NOMO-1 treated with DMSO at 0.1 percent for 48 hours (cell line): ENCODE data around the gene SGK1.

ENCODE experiments used
- DNase-seq: peaks from one replicate; lab custom pipeline; 2025; ENCODE audit not compliant: unreplicated experiment; lab: John Stamatoyannopoulos, UW

SGK1 gene

DNA sequence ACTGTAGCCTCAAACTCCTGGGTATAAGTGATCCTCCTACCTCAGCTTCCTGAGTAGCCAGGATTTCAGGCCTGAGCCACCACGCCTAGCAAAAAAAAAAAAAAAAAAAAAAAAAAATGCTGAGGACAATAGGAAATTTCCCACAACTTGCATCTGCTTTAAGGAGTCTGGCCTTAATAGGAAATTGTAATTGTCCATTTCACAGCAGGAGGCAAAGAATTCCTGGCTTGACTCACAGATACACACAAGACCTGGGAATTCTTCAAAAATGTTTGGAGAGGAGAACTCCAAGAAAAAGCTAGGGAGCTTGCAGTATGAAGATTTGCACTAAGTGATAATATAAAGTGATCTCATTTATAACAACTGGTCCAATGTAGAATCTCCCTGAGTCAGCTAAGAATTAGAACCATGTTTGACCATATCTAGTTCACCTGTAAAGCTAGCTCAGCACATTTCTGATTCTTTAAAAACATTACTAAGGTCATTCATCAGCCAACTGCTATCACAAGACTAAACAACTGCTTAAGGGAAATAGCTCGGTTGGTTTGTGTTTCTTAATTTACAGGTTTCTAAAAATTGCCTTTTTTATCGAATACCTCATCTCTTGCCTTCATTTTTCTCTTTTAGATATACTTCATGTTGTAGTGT, 185.3 kb downstream of the SGK1 start:
- no peak for DNase-seq

- DNase-seq, result no peak
These were observed 186.3 kb downstream of the SGK1 start for GRCh38 chr6:134131530-134132139.

DNA sequence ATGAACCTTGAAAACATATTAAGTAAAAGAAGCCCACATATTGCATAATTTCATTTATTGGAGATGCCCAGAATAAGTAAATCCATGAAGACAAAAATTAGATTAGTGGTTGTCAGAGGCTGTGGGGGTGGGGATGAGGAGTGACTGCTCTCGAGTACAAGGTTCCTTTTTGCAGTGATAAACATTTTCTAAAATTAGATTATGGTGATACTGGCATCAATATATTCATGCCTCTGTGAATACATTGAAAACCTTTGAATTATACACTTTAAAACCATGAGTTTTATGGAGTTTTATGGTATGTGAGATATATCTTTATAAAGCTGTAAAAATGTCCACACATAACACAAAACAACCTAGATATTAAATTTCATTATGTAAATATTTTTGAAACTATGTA, 189.8 kb downstream of the SGK1 start:
- no peak for DNase-seq

DNA sequence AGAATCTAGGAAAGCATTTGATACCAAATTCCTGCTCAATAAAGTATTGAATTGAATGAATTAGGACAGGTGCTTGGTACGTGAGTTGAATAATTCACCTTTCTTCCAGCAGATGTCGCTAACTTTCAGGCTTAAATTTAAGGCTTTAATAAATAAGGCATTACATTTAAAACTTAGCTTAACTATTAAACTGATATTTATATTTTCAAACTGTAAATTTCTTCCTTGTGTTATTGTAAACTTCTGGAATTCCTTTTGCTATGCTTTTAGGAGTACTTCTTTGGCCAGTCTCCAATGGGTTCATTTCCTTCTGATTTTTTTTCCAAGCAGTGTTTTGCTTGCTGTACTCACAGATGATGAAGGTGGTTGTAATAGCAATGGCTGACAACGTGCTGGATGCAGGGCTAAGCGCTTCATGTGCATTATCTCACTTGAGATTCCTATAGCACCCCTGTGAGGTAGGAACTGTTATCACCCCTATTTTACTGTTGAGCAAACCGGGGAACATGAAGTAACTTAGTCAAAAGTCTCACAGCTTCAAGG, 194.2 kb downstream of the SGK1 start:
- DNase-seq, result peak; percentile 52

DNA sequence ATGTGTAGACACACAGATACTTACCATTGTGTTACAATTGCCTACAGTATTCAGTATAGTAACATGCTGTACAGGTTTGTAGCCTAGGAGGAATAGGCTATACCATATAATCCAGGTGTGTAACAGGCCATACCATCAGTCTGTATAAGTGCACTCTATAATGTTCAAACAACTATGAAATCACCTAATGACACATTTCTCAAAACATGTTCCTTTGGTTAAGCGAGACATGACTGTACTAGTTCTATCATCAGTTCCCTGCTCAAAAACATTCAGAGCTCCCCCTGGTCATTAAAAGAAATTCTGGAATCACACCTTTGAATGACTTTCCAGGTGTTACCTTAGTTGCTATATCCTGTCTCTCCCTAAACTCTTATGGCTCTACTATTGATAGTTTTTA, 195.1 kb downstream of the SGK1 start:
- DNase-seq, result no peak

- no peak for DNase-seq
These were observed 198.4 kb downstream of the SGK1 start for GRCh38 chr6:134119486-134119885.
